A549 (cell line): ENCODE results near the gene SLC17A9. TPM values are rescaled to one million over a fixed set of nuclear protein-coding genes. Genes with fewer than 3 reads are reported as not detected.
A peak's percentile ranks its signal among the peaks of the same experiment; 100 is the strongest.

Experiments
- ATAC-seq, 2 experiments: fragments of 200-7000 bp in 1 of 2; fragments of >200 bp in 1 of 2; cut with Nextera tagmentation in 1 of 2; cut with Tn5 transposase in 1 of 2; 3 replicates each; pipeline versions ENCODE4 v1.8.0 to v1.9.1; 2018 to 2020; ENCODE audit warnings: mild to moderate bottlenecking in 1 of 2, moderate library complexity in 1 of 2
- CTCF ChIA-PET: fragments of 300-600 bp; sonication (Branson Sonifier 250); formaldehyde crosslinking; extraction: SDS; loops from one replicate; lab custom pipeline; 2021; ENCODE audit warnings: antibody characterized with exemption, inconsistent platforms; lab: Yijun Ruan, JAX
- POLR2A ChIA-PET: fragments of 350-600 bp; formaldehyde crosslinking; extraction: SDS; loops from one replicate; lab custom pipeline; 2021; ENCODE audit warnings: antibody characterized with exemption, inconsistent platforms; lab: Yijun Ruan, JAX
- DNase-seq, 2 experiments: peaks; one replicate each; pipeline versions ENCODE4 v3.0.0 to v3.0.0-alpha.2; 2011 to 2016; ENCODE audit warnings: low read depth in 1 of 2, low spot score in 1 of 2
- FAIRE-seq: peaks from 2 replicates; lab custom pipeline; 2011; peaks lifted over from hg19 to GRCh38; lab: Jason Lieb, UNC
- H3K27ac ChIP-seq, 2 experiments: fragments of >200 bp; sonication (Bioruptor Twin); formaldehyde crosslinking; 3 replicates each; pipeline ENCODE4 v1.5.1; 2016 to 2017
- H3K4me1 ChIP-seq: fragments of >200 bp; sonication (Bioruptor Twin); formaldehyde crosslinking; 3 replicates; pipeline ENCODE4 v1.6.1; 2016
- H3K4me2 ChIP-seq: fragments of >200 bp; sonication (Bioruptor Twin); formaldehyde crosslinking; 3 replicates; pipeline ENCODE4 v1.6.1; 2016
- H3K4me3 ChIP-seq: fragments of >200 bp; sonication (Bioruptor Twin); formaldehyde crosslinking; 3 replicates; pipeline ENCODE4 v1.5.1; 2016
- H3K9me3 ChIP-seq: fragments of >200 bp; sonication (Bioruptor Twin); formaldehyde crosslinking; 3 replicates; pipeline ENCODE4 v1.6.1; 2016
- HES2 ChIP-seq: fragments of >200 bp; sonication (Bioruptor Twin); formaldehyde crosslinking; IDR thresholded peaks from 2 replicates; pipeline ENCODE4 v1.6.1; 2016
- HOXA7 ChIP-seq: fragments of 250-450 bp; sonication (Bioruptor Pico); IDR thresholded peaks from 2 replicates; pipeline ENCODE4 v1.5.0; 2020; ENCODE audit warnings: mild to moderate bottlenecking, moderate library complexity
- HOXB13 ChIP-seq: fragments of 250-450 bp; sonication (Bioruptor Pico); IDR thresholded peaks from 2 replicates; pipeline ENCODE4 v1.5.0; 2020; ENCODE audit warnings: low read depth, mild to moderate bottlenecking, moderate library complexity
- KDM1A ChIP-seq: fragments of 200-600 bp; sonication (generic); IDR thresholded peaks from 2 replicates; pipeline ENCODE4 v1.6.1; 2016; ENCODE audit warnings: low read depth, mild to moderate bottlenecking
- POLR2AphosphoS2 ChIP-seq: conservative IDR thresholded peaks from 2 replicates; pipeline ENCODE4 v1.6.1; 2012; ENCODE audit warnings: low read length, improper control_type of control experiment, inconsistent platforms
- RARB ChIP-seq: fragments of 250-450 bp; sonication (Bioruptor Pico); IDR thresholded peaks from 2 replicates; pipeline ENCODE4 v1.8.0; 2021; ENCODE audit warnings: mild to moderate bottlenecking, moderate library complexity
- REST ChIP-seq: fragments of 200-600 bp; sonication (generic); IDR thresholded peaks from 2 replicates; pipeline ENCODE4 v1.6.1; 2016; ENCODE audit warnings: antibody characterized with exemption, mild to moderate bottlenecking, moderate library complexity
- RNF2 ChIP-seq: fragments of 200-600 bp; sonication (generic); IDR thresholded peaks from 2 replicates; pipeline ENCODE4 v1.6.1; 2016; ENCODE audit warnings: low read depth, mild to moderate bottlenecking, antibody characterized with exemption, moderate library complexity, borderline replicate concordance
- TFCP2L1 ChIP-seq: fragments of 250-450 bp; sonication (Bioruptor Pico); IDR thresholded peaks from 2 replicates; pipeline ENCODE4 v1.5.0; 2021; ENCODE audit warnings: mild to moderate bottlenecking
- ZFP36 ChIP-seq: fragments of 450-650 bp; IDR thresholded peaks from 2 replicates; pipeline ENCODE4 v1.6.1; 2014; ENCODE audit warnings: borderline replicate concordance; ENCODE audit not compliant: partially characterized antibody
- ZNF302 ChIP-seq: fragments of 250-450 bp; sonication (Bioruptor Pico); IDR thresholded peaks from 2 replicates; pipeline ENCODE4 v1.9.0; 2021; ENCODE audit warnings: inconsistent platforms, mild to moderate bottlenecking, moderate library complexity
- ZSCAN20 ChIP-seq: fragments of 250-450 bp; sonication (Bioruptor Pico); IDR thresholded peaks from 2 replicates; pipeline ENCODE4 v1.8.0; 2022; ENCODE audit warnings: mild to moderate bottlenecking, moderate library complexity
- WGBS: methylation state at CpG from one replicate; pipeline ENCODE4 v1.1.6; 2017; ENCODE audit errors: missing lambda C conversion rate; 5-methylcytosine and 5-hydroxymethylcytosine counted together
- polyA plus RNA-seq, 4 experiments: library from polyadenylated mRNA; depleted of rRNA in 3 of 4; stranded (reverse); fragments of >200 nt; fragmentation: RNase III in 1 of 4; extraction: RNeasy Plus Mini Kit Qiagen cat#74134 plus additional on column Dnase treatment in 1 of 4; gene quantifications; 2 replicates in 3 of 4; 3 replicates in 1 of 4; pipeline ENCODE4 v1.2.3, GENCODE V29; 2011 to 2017

SLC17A9 gene
- polyA plus RNA-seq, 2 of the 4 experiments (the other 2 are of a cell fraction), result 0.05 TPM; not detected in 1

- no peaks in the 10 kb centered on the region for H3K9me3 ChIP-seq
- no peak overlapping the region for H3K4me3 ChIP-seq
- FAIRE-seq (no peak), ATAC-seq (peak in 1 of 2 experiments; percentile 32; a peak in 3 of 6 replicates), DNase-seq (peak in 1 of 2 experiments; percentile 37)
- H3K4me1 ChIP-seq, result no peaks in the 10 kb centered on the region
- POLR2A ChIA-PET, result no interaction called here
- no peak overlapping the region for H3K4me2 ChIP-seq
- CTCF ChIA-PET, result interaction anchor here (2.3 to 2.8 kb wide), 2 partner anchors 8 to 11 kb away, joined by 9 to 15 read pairs; no protein-coding TSS in a partner anchor
- no peak for TF ChIP-seq HOXB13 (CRISPR knock-in tag)
- TF ChIP-seq ZSCAN20 (CRISPR knock-in tag), result no peak
- no peak for TF ChIP-seq KDM1A
- TF ChIP-seq RARB, result no peak
- no peak for TF ChIP-seq RNF2
- WGBS, result 52% methylated on average over 20 of the region's 28 CpGs
- no peak overlapping the region for H3K27ac ChIP-seq
Observed at GRCh38 chr20:62980970-62981369, 28.5 kb downstream of the SLC17A9 start.

- TF ChIP-seq POLR2AphosphoS2, result no peak
- no peak for TF ChIP-seq REST
- no peak for TF ChIP-seq TFCP2L1 (CRISPR knock-in tag)
- TF ChIP-seq HES2, result no peak
- TF ChIP-seq ZNF302 (CRISPR knock-in tag), result no peak
- no peak for FAIRE-seq
- H3K4me2 ChIP-seq, result no peak overlapping the region
- H3K4me1 ChIP-seq, result no peaks in the 10 kb centered on the region
- H3K4me3 ChIP-seq, result no peak overlapping the region
- CTCF ChIA-PET, result interaction anchor here (0.6 to 2.8 kb wide), 4 partner anchors 10 to 132 kb away, joined by 3 to 9 read pairs (median 3); no protein-coding TSS in a partner anchor
- DNase-seq, result no peak
- WGBS, result 56% methylated on average over 16 of the region's 21 CpGs
- H3K9me3 ChIP-seq, result no peaks in the 10 kb centered on the region
- POLR2A ChIA-PET, result no interaction called here
- no peak overlapping the region for H3K27ac ChIP-seq
- ATAC-seq, result no peak
Observed at GRCh38 chr20:62982124-62983075, 29.9 kb downstream of the SLC17A9 start.

GRCh38 chr20:62983210-62983609 lies 30.7 kb downstream of the SLC17A9 start:
- ATAC-seq (no peak), FAIRE-seq (no peak), DNase-seq (no peak)
- no peaks in the 10 kb centered on the region for H3K4me1 ChIP-seq
- TF ChIP-seq HOXA7, result no peak
- TF ChIP-seq ZFP36, result peak; percentile 57
- H3K4me3 ChIP-seq, result no peak overlapping the region
- CTCF ChIA-PET, result interaction anchor here (0.6 to 2.8 kb wide), 3 partner anchors 11 to 133 kb away, joined by 3 to 9 read pairs (median 3); no protein-coding TSS in a partner anchor
- POLR2A ChIA-PET, result no interaction called here
- 71% methylated on average over 4 of the region's 6 CpGs for WGBS
- H3K9me3 ChIP-seq, result no peaks in the 10 kb centered on the region
- H3K4me2 ChIP-seq, result no peak overlapping the region
- no peak overlapping the region for H3K27ac ChIP-seq
